ENCODE results near the gene SLC6A11.

SLC6A11 gene

GRCh38 chr3:10816019-10816862, at the start of gene SLC6A11:
Gene SLC6A11, plus strand, starts transcription at chr3:10816228. Its CDS starts 38 bp downstream, at chr3:10816266.
- no peak for DNase-seq

DNA sequence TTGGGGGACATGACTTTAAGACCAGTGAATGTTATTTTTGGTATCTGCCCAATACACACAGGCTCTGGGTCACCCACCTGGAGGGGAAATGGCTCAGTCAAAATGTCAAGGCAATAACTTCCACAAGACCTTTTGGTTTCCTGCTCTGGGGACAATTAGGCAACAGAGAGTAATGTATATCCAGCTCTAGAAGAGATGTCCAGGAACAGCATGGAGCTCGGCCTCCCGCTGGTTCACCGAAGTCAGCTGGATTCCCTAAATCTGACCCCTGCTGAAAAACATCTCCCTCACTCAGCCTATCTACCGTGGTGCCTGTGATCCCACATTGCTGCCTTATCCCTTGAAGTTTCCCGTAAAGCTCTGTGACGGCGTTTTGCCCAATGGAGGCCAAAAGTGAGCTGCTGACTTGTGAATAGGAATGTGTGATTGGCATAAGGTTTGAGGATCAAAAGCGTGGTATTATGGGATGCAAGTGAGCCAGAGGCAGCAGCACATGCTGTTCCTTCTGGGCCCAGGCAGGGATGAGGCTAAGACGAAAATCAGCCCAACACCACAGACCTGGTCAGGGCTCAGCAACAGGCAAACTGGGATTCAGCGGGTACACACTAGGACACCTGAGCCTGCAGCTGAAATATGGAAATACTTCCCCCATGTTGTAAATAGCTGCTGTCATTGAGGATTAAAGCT, 47.2 kb upstream of the SLC6A11 start:
- no peak for DNase-seq

- DNase-seq = no peak
These were observed 45.5 kb upstream of the SLC6A11 start for GRCh38 chr3:10770547-10770946.

GRCh38 chr3:10770981-10771380, 45.0 kb upstream of the SLC6A11 start:
- no peak for DNase-seq

DNA sequence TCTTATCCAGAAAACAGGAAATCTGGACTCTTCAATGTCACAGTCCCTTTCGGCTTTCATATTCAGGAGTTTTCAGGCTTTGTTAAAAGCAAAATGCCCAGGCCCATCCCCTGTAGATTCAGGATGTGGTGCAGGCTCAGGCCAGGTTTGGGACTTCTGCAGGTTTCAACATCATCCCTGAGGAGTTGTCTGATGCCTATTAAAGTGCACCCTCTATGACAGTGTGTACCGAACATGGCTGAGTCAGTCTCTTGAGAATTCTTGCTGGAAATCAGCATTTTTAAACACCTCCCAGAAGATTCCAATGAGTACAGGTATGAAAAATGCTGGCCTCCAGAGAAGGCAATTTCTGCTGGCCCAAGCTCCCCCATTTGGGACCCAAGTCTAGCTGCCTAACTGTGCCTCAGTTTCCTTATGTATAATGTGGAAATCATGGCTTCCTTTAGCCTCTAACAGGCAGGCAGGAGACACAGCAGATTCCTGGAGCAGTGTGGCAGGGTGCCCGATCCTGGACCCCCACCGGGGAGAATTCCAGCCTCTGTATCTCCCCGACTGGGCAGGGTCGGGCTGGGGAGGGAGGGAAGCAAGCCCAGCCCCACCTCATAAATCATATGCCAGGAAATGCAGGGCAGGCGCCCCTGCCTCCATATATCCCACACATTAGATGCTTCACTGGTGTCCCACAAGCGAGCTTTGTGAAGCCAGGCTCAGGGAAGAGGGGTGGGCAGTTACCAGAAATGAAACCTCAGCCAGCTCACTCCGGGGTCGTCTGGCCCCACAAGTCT, 44.4 kb upstream of the SLC6A11 start:
- no peak for DNase-seq

DNA sequence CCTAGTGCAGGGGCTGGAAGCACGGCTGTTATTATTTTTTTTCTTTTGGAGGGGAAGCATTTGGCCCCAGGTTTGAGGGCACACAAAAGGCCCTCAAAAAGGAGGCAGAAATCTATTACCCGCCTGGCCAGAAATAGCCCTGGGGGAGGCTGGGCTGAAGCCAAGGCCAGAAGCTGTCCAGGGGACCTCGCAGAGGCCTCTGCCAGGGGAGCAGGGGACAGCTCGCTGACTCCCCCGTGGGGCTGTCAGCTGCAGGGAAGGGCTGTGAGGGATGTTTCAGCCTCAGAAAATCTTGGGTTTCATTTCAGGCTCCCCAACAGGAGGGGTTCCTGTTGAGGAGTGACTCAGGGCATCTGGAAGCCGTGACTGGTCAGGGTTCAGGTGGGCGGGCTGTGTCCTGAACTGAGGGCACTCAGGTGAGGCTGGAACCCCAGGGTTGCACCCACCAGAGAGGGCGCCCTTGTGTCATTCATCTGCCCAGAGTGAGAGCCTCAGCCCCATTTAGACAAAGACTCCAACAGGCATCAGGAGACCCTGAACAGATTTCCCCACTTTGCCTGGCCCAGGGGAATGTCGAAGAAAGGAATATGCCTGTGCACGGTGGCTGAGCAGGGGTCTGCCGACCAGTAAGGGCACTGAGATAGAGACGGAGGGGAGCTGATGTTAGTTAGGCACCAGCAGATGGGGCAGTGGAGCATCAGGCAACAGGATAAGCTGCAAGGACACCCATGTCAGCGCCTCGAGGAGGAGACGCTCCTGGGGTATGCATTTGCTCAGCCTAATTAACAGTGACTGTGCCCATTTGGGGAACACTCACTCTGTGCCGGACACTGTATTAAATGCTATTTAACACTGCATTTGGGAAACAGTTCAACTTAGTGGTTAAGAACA, 43.5 kb upstream of the SLC6A11 start:
- DNase-seq = no peak

- no peak for DNase-seq
These were observed 41.8 kb upstream of the SLC6A11 start for GRCh38 chr3:10774129-10774670.

DNA sequence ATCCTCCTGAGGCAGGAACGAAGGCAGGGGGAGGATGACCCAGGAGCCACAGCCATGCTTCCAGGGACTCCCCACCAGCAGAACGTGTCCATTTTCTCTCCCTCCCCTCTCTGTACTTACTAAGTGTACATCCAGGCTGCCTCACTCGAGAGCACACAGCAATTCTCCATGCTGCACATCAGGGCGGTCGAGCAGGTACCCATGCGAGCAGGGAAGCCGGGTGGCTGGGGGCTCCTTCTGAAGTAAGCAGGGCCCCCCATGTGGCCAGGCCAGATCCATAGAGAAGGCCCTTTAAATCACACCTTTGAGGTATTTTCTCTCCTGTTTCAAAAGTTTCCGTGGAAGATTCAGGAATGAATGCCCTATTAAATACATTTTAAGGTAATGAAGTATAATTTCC, 41.2 kb upstream of the SLC6A11 start:
- no peak for DNase-seq

- DNase-seq = no peak
These were observed 40.8 kb upstream of the SLC6A11 start for GRCh38 chr3:10775259-10775658.

GRCh38 chr3:10775828-10776227, 40.2 kb upstream of the SLC6A11 start:
- no peak for DNase-seq

- no peak for DNase-seq
These were observed 38.4 kb upstream of the SLC6A11 start for GRCh38 chr3:10777627-10778026.

DNA sequence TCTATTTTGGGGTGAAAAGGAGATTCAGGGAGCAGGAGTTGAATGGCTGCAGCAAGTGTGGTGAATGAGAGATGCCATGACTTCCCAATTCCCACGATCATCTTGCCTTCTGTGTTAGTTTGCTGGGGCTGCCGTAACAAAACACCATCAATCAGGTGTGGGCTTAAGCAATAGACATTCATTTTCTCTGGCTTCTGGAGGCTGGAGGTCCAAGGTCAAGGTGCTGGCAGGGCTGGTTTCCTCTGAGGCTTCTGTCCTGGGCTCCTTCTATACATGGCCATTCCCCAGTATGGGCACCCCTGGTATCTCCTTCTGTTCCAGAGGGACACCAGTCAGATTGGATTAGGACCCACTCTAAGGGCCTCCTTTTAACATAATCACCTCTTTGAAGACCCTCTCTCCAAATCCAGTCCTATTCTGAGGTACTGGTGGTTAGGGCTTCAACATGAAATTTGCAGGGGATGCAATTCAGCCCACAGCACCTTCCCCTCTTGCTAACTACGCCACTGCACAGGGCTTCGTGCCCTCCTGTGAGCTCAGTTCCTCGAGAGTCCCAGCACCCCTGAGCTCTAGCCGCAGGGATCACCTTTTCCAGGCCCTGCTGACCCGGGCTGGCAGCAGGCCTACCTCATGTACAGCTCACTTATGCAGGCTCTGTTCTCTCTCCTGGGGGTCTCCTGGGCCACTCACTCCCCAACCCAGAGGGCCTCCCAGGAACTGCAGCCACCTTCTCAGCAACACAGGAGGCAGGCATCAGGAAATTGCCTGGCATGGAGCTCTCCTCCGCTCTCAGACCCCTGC, 37.3 kb upstream of the SLC6A11 start:
- no peak for DNase-seq

DNA sequence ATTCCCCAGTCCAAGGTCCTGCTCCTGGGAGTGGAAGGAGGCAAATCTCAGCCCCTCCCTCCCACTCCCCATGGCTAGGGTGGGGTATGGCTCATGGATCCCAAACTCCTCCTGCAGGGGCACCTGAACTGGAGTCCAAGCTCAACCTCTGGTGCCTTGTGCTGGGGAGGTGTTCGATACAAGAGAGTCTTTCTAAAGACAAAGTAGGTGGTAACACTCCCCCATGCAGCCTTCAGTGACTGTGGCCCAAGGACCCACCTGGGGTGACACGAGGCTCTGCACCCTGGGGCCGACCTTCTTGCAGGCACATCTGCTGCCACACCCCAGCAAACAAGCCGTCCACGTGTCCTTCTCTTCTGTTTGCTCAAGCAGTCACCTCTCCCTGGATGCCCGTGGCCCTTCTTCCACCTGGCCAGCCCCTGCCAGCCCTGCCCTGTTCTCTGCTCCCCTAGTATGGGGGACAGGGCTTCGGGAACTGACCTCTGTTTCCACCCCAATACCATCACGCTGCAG, 36.7 kb upstream of the SLC6A11 start:
- DNase-seq = no peak

GRCh38 chr3:10780243-10780642, 35.8 kb upstream of the SLC6A11 start:
- DNase-seq = no peak

GRCh38 chr3:10780922-10781321, 35.1 kb upstream of the SLC6A11 start:
- DNase-seq = no peak

- DNase-seq = no peak
These were observed 34.0 kb upstream of the SLC6A11 start for GRCh38 chr3:10781981-10782380.

DNA sequence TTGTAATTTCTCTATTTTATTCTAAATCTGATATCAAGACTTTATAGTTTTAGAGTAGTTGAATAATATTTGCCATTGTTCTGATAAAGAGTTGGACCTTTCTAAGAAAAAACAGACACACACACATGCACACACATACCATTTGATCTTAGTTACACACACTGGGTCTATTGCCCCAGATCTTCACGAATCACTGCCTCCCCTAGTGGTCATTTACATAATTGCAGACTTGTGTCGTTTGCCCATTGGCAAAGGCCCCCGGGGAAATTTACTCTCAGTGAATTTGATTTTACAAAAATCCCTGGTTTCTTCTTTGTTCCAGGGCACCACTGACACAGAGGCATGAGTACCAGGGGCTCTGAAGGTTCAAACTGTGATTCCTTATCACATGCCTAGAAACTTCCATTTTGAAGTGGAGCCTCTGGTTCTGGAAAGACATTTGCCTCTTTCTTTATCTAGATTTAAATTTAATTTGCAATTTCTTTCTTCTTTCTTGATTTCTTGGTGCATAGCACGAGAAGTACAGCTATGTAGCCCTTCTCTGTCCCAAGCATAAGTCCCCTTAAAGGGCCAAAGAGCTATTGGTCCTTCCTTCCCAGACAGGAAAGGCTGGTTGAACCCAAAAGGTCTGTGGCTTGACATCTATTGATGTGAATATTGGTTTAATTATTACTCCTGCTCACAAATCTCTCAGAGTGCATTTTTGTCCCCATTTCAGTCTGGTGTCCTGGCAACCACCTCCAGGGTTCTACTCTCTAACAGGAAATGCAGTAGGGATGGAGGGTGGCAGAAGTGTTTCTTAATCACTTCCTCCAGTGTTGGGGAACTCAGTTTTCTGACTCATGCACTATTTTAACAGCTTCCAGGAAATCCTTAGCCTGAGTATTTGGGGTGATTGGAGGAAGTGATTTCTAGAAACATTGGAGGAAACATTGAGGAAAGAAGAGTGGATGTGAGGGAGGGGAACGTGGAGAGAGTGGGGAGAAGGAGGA, 32.4 kb upstream of the SLC6A11 start:
- DNase-seq = no peak

- no peak for DNase-seq
These were observed 29.4 kb upstream of the SLC6A11 start for GRCh38 chr3:10786640-10787039.

DNA sequence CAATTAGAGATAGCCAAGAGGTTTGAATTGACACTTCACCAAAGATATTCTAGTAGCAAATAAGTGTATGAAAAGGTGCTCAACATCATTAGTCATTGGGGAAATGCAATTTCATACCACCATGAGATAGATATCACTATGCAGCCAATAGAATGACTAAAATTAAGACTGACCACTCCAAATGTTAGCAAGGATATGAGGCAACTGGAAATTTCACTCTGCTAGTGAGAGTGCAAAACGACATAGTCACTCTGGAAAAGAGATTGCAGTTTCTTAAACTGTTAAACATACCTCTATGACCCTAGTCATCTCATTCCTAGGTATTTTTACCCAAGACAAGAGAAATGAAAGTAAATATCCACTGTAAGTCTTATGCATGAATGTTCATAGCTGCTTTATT, 27.6 kb upstream of the SLC6A11 start:
- DNase-seq = no peak

- no peak for DNase-seq
These were observed 25.3 kb upstream of the SLC6A11 start for GRCh38 chr3:10790713-10791112.
